Testis (tissue), 5 donors: Measurements from ENCODE around the gene AMY1A. TPM values are rescaled to one million over a fixed set of nuclear protein-coding genes. Genes with fewer than 3 reads are reported as not detected.
"Not testable (repeated sequence)": the region's sequence is repeated elsewhere in the genome, so short reads cannot be mapped to it uniquely, and the experiment has no call there.

Experiments used
- DNase-seq: peaks from one replicate; pipeline ENCODE4 v3.0.0-alpha.2; 2019
- H3K27ac ChIP-seq, 2 donors: fragments of 200-600 bp; sonication (generic); one replicate each; pipeline ENCODE4 v1.5.1; 2019
- H3K27me3 ChIP-seq: fragments of 200-600 bp; sonication (generic); one replicate; pipeline ENCODE4 v1.5.1; 2019
- H3K36me3 ChIP-seq: fragments of 200-600 bp; sonication (generic); one replicate; pipeline ENCODE4 v1.5.1; 2017; ENCODE audit warnings: low read depth; ENCODE audit errors: missing control alignments
- H3K4me1 ChIP-seq: fragments of 200-600 bp; sonication (generic); one replicate; pipeline ENCODE4 v1.5.1; 2019
- H3K4me3 ChIP-seq, 2 donors: fragments of 200-600 bp; sonication (generic); one replicate each; pipeline ENCODE4 v1.5.1; 2017 to 2019
- H3K9me3 ChIP-seq: fragments of 200-600 bp; sonication (generic); one replicate; pipeline ENCODE4 v1.5.1; 2017
- CTCF ChIP-seq, 3 experiments: fragments of 450-650 bp in 2 of 3; fragments of 200-600 bp in 1 of 3; sonication (generic) in 1 of 3; IDR thresholded peaks; one replicate each; pipeline ENCODE4 v1.5.1; 2016 to 2019; ENCODE audit warnings: antibody characterized with exemption in 3 of 3, mild to moderate bottlenecking in 2 of 3, moderate library complexity in 1 of 3
- POLR2A ChIP-seq: fragments of 450-650 bp; IDR thresholded peaks from one replicate; pipeline ENCODE4 v1.6.1; 2017; ENCODE audit warnings: antibody characterized with exemption, mild to moderate bottlenecking, moderate library complexity
- WGBS, 2 donors: methylation state at CpG; one replicate each; pipeline ENCODE4 v1.1.5; 2018; 5-methylcytosine and 5-hydroxymethylcytosine counted together
- intact Hi-C: fragments of 100-400 bp; cut with DNase I; formaldehyde crosslinking; loops from one replicate; pipeline ENCODE4 v1.15.1; 2023; ENCODE audit warnings: low total_unique reads
- long read RNA-seq, 2 donors: transcript quantifications; one replicate each; lab custom pipeline, GENCODE V29; 2026
- polyA plus RNA-seq: library from polyadenylated mRNA; stranded (reverse); fragments of 350-450 nt; fragmentation: Illumina TruSeq; extraction: RNeasy Lipid Tissue Mini Kit (QIAGEN cat#74804); gene quantifications from one replicate; pipeline ENCODE4 v1.2.3, GENCODE V29; 2014; ENCODE audit warnings: low read depth, low replicate concordance; ENCODE audit not compliant: insufficient read depth
- total RNA-seq, 2 donors: library from RNA; depleted of rRNA; stranded (reverse); fragments of >200 nt; gene quantifications; one replicate each; pipeline ENCODE4 v1.2.3, GENCODE V29; 2016

Gene AMY1A
- total RNA-seq: not detected
- polyA plus RNA-seq: 1.1 TPM
- long read RNA-seq, donor 1: 0 reads
- long read RNA-seq, donor 2: 0 reads

GRCh38 chr1:103655460-103655859 lies at the start of gene AMY1A:
TSS of gene AMY1A (plus strand) at chr1:103655760. CDS start at chr1:103656331, 571 bp downstream.
- DNase-seq, H3K4me3 ChIP-seq, H3K4me1 ChIP-seq, intact Hi-C loops, H3K36me3 ChIP-seq, H3K9me3 ChIP-seq, H3K27ac ChIP-seq, H3K27me3 ChIP-seq: not testable (repeated sequence)
- WGBS, 2 donors: no CpG with 5 or more reads among the region's 5 CpGs

- no peaks in the 10 kb centered on the region for H3K36me3 ChIP-seq
- no peak for TF ChIP-seq POLR2A
- TF ChIP-seq CTCF (IDR thresholded peaks at IDR 0.05): no peak
- H3K9me3 ChIP-seq: no peaks in the 10 kb centered on the region
- no peak overlapping the region for H3K4me3 ChIP-seq
- WGBS, 2 donors: 75 to 94% methylated on average over 2 of the region's 2 CpGs
- no peak for DNase-seq
- intact Hi-C loops: no loop called here
- H3K4me1 ChIP-seq: no peaks in the 10 kb centered on the region
- H3K27me3 ChIP-seq: no peaks in the 10 kb centered on the region
- no peak overlapping the region for H3K27ac ChIP-seq
These were observed 39.2 kb upstream of the AMY1A start for GRCh38 chr1:103616362-103616761.

- intact Hi-C loops: not testable (repeated sequence)
These were observed 38.5 kb upstream of the AMY1A start, which contains the start of gene AMY2A for GRCh38 chr1:103616994-103617477. TSS of gene AMY2A (plus strand) at chr1:103617427. CDS start at chr1:103617441, 14 bp downstream.

GRCh38 chr1:103627436-103627835 lies 28.1 kb upstream of the AMY1A start:
- 78 to 100% methylated on average over 2 to 4 of the region's 4 CpGs for WGBS, 2 donors
- intact Hi-C loops, H3K4me3 ChIP-seq, H3K4me1 ChIP-seq, H3K27ac ChIP-seq, DNase-seq, H3K9me3 ChIP-seq, H3K27me3 ChIP-seq, H3K36me3 ChIP-seq: not testable (repeated sequence)

More at GRCh38 chr1:103616994-103617477, 38.5 kb upstream of the AMY1A start, which contains the start of gene AMY2A:
- DNase-seq, H3K27me3 ChIP-seq, H3K4me3 ChIP-seq, H3K36me3 ChIP-seq, H3K27ac ChIP-seq, H3K9me3 ChIP-seq, H3K4me1 ChIP-seq: not testable (repeated sequence)
- 92 to 99% methylated on average over 3 of the region's 3 CpGs for WGBS, 2 donors

- H3K36me3 ChIP-seq, H3K27me3 ChIP-seq, H3K4me1 ChIP-seq, intact Hi-C loops, DNase-seq, H3K9me3 ChIP-seq, H3K27ac ChIP-seq, H3K4me3 ChIP-seq: not testable (repeated sequence)
- no CpG with 5 or more reads among the region's 3 CpGs for WGBS, 2 donors
These were observed 14.4 kb upstream of the AMY1A start for GRCh38 chr1:103641194-103641593.

GRCh38 chr1:103643908-103644307 lies 11.7 kb upstream of the AMY1A start:
- H3K4me3 ChIP-seq, intact Hi-C loops, H3K9me3 ChIP-seq, H3K27ac ChIP-seq, H3K27me3 ChIP-seq, H3K4me1 ChIP-seq, DNase-seq, H3K36me3 ChIP-seq: not testable (repeated sequence)
- WGBS, 2 donors: no CpG with 5 or more reads among the region's 3 CpGs

GRCh38 chr1:103650305-103650704 lies 5.3 kb upstream of the AMY1A start:
- H3K36me3 ChIP-seq, H3K4me1 ChIP-seq, H3K4me3 ChIP-seq, H3K9me3 ChIP-seq, H3K27me3 ChIP-seq, H3K27ac ChIP-seq, intact Hi-C loops, DNase-seq: not testable (repeated sequence)
- no CpG with 5 or more reads among the region's 3 CpGs for WGBS, 2 donors

- H3K27me3 ChIP-seq, H3K9me3 ChIP-seq, H3K36me3 ChIP-seq, intact Hi-C loops, DNase-seq, H3K27ac ChIP-seq, H3K4me3 ChIP-seq, H3K4me1 ChIP-seq: not testable (repeated sequence)
- WGBS, 2 donors: no CpG with 5 or more reads among the region's 4 CpGs
These were observed 4.7 kb upstream of the AMY1A start for GRCh38 chr1:103650889-103651288.

GRCh38 chr1:103654133-103654532 lies 1.4 kb upstream of the AMY1A start:
- H3K27me3 ChIP-seq, H3K27ac ChIP-seq, DNase-seq, intact Hi-C loops, H3K4me1 ChIP-seq, H3K36me3 ChIP-seq, H3K4me3 ChIP-seq, H3K9me3 ChIP-seq: not testable (repeated sequence)
- WGBS, 2 donors: no CpG with 5 or more reads among the region's 6 CpGs

GRCh38 chr1:103676335-103676734 lies 20.8 kb downstream of the AMY1A start:
- H3K4me1 ChIP-seq, intact Hi-C loops, H3K27ac ChIP-seq, DNase-seq, H3K4me3 ChIP-seq, H3K36me3 ChIP-seq, H3K9me3 ChIP-seq, H3K27me3 ChIP-seq: not testable (repeated sequence)
- no CpG with 5 or more reads among the region's 3 CpGs for WGBS, 2 donors

GRCh38 chr1:103696110-103696509 lies 40.5 kb downstream of the AMY1A start, which contains the start of gene AMY1B:
TSS of gene AMY1B (minus strand) at chr1:103696210. CDS start at chr1:103695639, 571 bp downstream.
- H3K36me3 ChIP-seq, intact Hi-C loops, H3K4me1 ChIP-seq, H3K9me3 ChIP-seq, H3K4me3 ChIP-seq, H3K27me3 ChIP-seq, H3K27ac ChIP-seq, DNase-seq: not testable (repeated sequence)
- no CpG with 5 or more reads among the region's 5 CpGs for WGBS, 2 donors
